Measurements from ENCODE around the gene TFB1M. TPM values are rescaled to one million over a fixed set of nuclear protein-coding genes. Genes with fewer than 3 reads are reported as not detected.

Gene TFB1M
- total RNA-seq, 1 donor from 2014 or later, result 24.1 TPM

- Histone ChIP-seq H2AFZ (replicated peaks) (no peak overlapping the region), H3K27me3 (no peaks in the 10 kb centered on the region), H3K4me1 (no peaks in the 10 kb centered on the region), H3K9ac (no peak overlapping the region), H3K79me2 (ENCODE audit: low read depth) (peaks cover 36% of the 10 kb centered on the region), H3F3A (ENCODE audit: low read depth) (peaks cover 22% of the 10 kb centered on the region), H3K4me3 (no peak overlapping the region), H3K36me3 (peaks cover 3% of the 10 kb centered on the region), H4K20me1 (ENCODE audit: low read depth) (peaks cover 4% of the 10 kb centered on the region), H3K27ac (no peak overlapping the region), H3K9me3 (ENCODE audit: low read depth) (no peaks in the 10 kb centered on the region), H3K4me2 (no peak overlapping the region)
- Mint-ChIP-seq H3K4me3 (no peak overlapping the region), H3K4me1 (peaks cover 14% of the 10 kb centered on the region), H3K36me3 (peaks cover 11% of the 10 kb centered on the region), H3K9me3 (no peaks in the 10 kb centered on the region), H3K27ac (no peak overlapping the region), H3K27me3 (ENCODE audit: insufficient read depth, low read depth) (peaks cover 3% of the 10 kb centered on the region)
- TF ChIP-seq EZH2phosphoT487 (IDR thresholded peaks at IDR 0.05) (no peak), EZH2 (IDR thresholded peaks at IDR 0.05) (no peak), CTCF (IDR thresholded peaks at IDR 0.05) (no peak)
- DNase-seq (ENCODE audit: low spot score), result no peak
These were observed 3.7 kb downstream of the TFB1M start for GRCh38 chr6:155310596-155310995.

GRCh38 chr6:155309150-155309549 is 5.1 kb downstream of the TFB1M start:
- H3K4me3 ChIP-seq, result no peak overlapping the region
- TF ChIP-seq CTCF (IDR thresholded peaks at IDR 0.05) (no peak), EZH2phosphoT487 (IDR thresholded peaks at IDR 0.05) (no peak), EZH2 (IDR thresholded peaks at IDR 0.05) (no peak)
- no peaks in the 10 kb centered on the region for H3K4me1 ChIP-seq
- H3K9ac ChIP-seq, result no peak overlapping the region
- H3K4me1 Mint-ChIP-seq, result peaks cover 5% of the 10 kb centered on the region
- H3K79me2 ChIP-seq (ENCODE audit: low read depth), result peaks cover 42% of the 10 kb centered on the region
- H3K9me3 ChIP-seq (ENCODE audit: low read depth), result no peaks in the 10 kb centered on the region
- peaks cover 3% of the 10 kb centered on the region for H3K27me3 Mint-ChIP-seq (ENCODE audit: insufficient read depth, low read depth)
- H3K27me3 ChIP-seq, result no peaks in the 10 kb centered on the region
- H3K36me3 ChIP-seq, result peaks cover 8% of the 10 kb centered on the region
- H3F3A ChIP-seq (ENCODE audit: low read depth), result peaks cover 23% of the 10 kb centered on the region
- no peak overlapping the region for H2AFZ ChIP-seq (replicated peaks)
- H3K27ac Mint-ChIP-seq, result no peak overlapping the region
- H3K36me3 Mint-ChIP-seq, result peaks cover 18% of the 10 kb centered on the region
- no peak overlapping the region for H3K4me2 ChIP-seq
- no peak overlapping the region for H3K4me3 Mint-ChIP-seq
- no peak overlapping the region for H3K27ac ChIP-seq
- no peaks in the 10 kb centered on the region for H3K9me3 Mint-ChIP-seq
- no peak for DNase-seq (ENCODE audit: low spot score)
- H4K20me1 ChIP-seq (ENCODE audit: low read depth), result peaks cover 4% of the 10 kb centered on the region

- H3K9me3 Mint-ChIP-seq, result no peaks in the 10 kb centered on the region
- Histone ChIP-seq H3K27ac (no peak overlapping the region), H3K9ac (no peak overlapping the region), H3K36me3 (peaks cover 14% of the 10 kb centered on the region), H3K4me2 (no peak overlapping the region), H3K79me2 (ENCODE audit: low read depth) (peaks cover 27% of the 10 kb centered on the region), H3K4me3 (no peak overlapping the region), H2AFZ (replicated peaks) (no peak overlapping the region), H3F3A (ENCODE audit: low read depth) (peaks cover 30% of the 10 kb centered on the region), H4K20me1 (ENCODE audit: low read depth) (peaks cover 4% of the 10 kb centered on the region), H3K27me3 (no peaks in the 10 kb centered on the region), H3K4me1 (peaks cover 7% of the 10 kb centered on the region), H3K9me3 (ENCODE audit: low read depth) (no peaks in the 10 kb centered on the region)
- DNase-seq (ENCODE audit: low spot score), result no peak
- H3K4me1 Mint-ChIP-seq, result peaks cover 2% of the 10 kb centered on the region
- peaks cover 27% of the 10 kb centered on the region for H3K36me3 Mint-ChIP-seq
- no peak for TF ChIP-seq EZH2 (IDR thresholded peaks at IDR 0.05)
- TF ChIP-seq EZH2phosphoT487 (IDR thresholded peaks at IDR 0.05), result no peak
- no peak for TF ChIP-seq CTCF (IDR thresholded peaks at IDR 0.05)
- H3K27ac Mint-ChIP-seq, result no peak overlapping the region
- no peak overlapping the region for H3K4me3 Mint-ChIP-seq
- H3K27me3 Mint-ChIP-seq (ENCODE audit: insufficient read depth, low read depth), result no peaks in the 10 kb centered on the region
These were observed 7.3 kb downstream of the TFB1M start for GRCh38 chr6:155306958-155307357.
